ENCODE measurements around the gene SNX11.

GRCh38 chr17:48132385-48132784 lies 24.8 kb downstream of the SNX11 start:
- TF ChIP-seq POLR2AphosphoS5 (IDR thresholded peaks at IDR 0.05): no peak
- TF ChIP-seq EZH2 (IDR thresholded peaks at IDR 0.05; ENCODE audit: borderline replicate concordance, insufficient read depth, low read length, poor library complexity, severe bottlenecking): no peak
- TF ChIP-seq, protein P1, sequence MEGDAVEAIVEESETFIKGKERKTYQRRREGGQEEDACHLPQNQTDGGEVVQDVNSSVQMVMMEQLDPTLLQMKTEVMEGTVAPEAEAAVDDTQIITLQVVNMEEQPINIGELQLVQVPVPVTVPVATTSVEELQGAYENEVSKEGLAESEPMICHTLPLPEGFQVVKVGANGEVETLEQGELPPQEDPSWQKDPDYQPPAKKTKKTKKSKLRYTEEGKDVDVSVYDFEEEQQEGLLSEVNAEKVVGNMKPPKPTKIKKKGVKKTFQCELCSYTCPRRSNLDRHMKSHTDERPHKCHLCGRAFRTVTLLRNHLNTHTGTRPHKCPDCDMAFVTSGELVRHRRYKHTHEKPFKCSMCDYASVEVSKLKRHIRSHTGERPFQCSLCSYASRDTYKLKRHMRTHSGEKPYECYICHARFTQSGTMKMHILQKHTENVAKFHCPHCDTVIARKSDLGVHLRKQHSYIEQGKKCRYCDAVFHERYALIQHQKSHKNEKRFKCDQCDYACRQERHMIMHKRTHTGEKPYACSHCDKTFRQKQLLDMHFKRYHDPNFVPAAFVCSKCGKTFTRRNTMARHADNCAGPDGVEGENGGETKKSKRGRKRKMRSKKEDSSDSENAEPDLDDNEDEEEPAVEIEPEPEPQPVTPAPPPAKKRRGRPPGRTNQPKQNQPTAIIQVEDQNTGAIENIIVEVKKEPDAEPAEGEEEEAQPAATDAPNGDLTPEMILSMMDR (IDR thresholded peaks at IDR 0.05; ENCODE audit: poor library complexity, severe bottlenecking): no peak
- TF ChIP-seq, protein P2, sequence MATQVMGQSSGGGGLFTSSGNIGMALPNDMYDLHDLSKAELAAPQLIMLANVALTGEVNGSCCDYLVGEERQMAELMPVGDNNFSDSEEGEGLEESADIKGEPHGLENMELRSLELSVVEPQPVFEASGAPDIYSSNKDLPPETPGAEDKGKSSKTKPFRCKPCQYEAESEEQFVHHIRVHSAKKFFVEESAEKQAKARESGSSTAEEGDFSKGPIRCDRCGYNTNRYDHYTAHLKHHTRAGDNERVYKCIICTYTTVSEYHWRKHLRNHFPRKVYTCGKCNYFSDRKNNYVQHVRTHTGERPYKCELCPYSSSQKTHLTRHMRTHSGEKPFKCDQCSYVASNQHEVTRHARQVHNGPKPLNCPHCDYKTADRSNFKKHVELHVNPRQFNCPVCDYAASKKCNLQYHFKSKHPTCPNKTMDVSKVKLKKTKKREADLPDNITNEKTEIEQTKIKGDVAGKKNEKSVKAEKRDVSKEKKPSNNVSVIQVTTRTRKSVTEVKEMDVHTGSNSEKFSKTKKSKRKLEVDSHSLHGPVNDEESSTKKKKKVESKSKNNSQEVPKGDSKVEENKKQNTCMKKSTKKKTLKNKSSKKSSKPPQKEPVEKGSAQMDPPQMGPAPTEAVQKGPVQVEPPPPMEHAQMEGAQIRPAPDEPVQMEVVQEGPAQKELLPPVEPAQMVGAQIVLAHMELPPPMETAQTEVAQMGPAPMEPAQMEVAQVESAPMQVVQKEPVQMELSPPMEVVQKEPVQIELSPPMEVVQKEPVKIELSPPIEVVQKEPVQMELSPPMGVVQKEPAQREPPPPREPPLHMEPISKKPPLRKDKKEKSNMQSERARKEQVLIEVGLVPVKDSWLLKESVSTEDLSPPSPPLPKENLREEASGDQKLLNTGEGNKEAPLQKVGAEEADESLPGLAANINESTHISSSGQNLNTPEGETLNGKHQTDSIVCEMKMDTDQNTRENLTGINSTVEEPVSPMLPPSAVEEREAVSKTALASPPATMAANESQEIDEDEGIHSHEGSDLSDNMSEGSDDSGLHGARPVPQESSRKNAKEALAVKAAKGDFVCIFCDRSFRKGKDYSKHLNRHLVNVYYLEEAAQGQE (IDR thresholded peaks at IDR 0.05; ENCODE audit: borderline replicate concordance): no peak
- TF ChIP-seq EP300 (conservative IDR thresholded peaks at IDR 0.05; ENCODE audit: poor library complexity, severe bottlenecking): no peak
- TF ChIP-seq RAD21 (conservative IDR thresholded peaks at IDR 0.05): no peak
- TF ChIP-seq MXI1 (conservative IDR thresholded peaks at IDR 0.05; ENCODE audit: poor library complexity, severe bottlenecking): no peak
- TF ChIP-seq SMC3 (conservative IDR thresholded peaks at IDR 0.05; ENCODE audit: poor library complexity): no peak
- no peak for TF ChIP-seq TAF1 (IDR thresholded peaks at IDR 0.05; ENCODE audit: low read depth)

Data from neural cell (in vitro differentiated cells).